Dendritic cell treated with granulocyte-macrophage colony-stimulating factor and Interleukin-4, amounts not matched to agents 40 ng/mL and 50 ng/mL, for 4 days (primary cell): ENCODE measurements around the gene PLEKHF1.
"Not testable (repeated sequence)": the region's sequence is repeated elsewhere in the genome, so short reads cannot be mapped to it uniquely, and the experiment has no call there.

Experiments used
- H3K27ac Mint-ChIP-seq: one replicate; pipeline ENCODE4 v1.8.0; 2022; ENCODE audit warnings: mild to moderate bottlenecking, mixed read lengths
- H3K27me3 Mint-ChIP-seq: one replicate; pipeline ENCODE4 v1.8.0; 2022; ENCODE audit warnings: mild to moderate bottlenecking, mixed read lengths
- H3K36me3 Mint-ChIP-seq: one replicate; pipeline ENCODE4 v1.8.0; 2022; ENCODE audit warnings: low read depth, mixed read lengths
- H3K4me1 Mint-ChIP-seq: one replicate; pipeline ENCODE4 v1.8.0; 2022; ENCODE audit warnings: low read depth, mixed read lengths
- H3K4me3 Mint-ChIP-seq: one replicate; pipeline ENCODE4 v1.8.0; 2022; ENCODE audit warnings: mild to moderate bottlenecking, moderate library complexity, mixed read lengths
- H3K9me3 Mint-ChIP-seq: one replicate; pipeline ENCODE4 v1.8.0; 2022; ENCODE audit warnings: mixed read lengths
- intact Hi-C: fragments of 100-400 bp; cut with micrococcal nuclease; formaldehyde crosslinking; loops from one replicate; pipeline ENCODE4 v1.15.0; 2022

PLEKHF1 gene

GRCh38 chr19:29626832-29627231, 38.4 kb upstream of the PLEKHF1 start:
- not testable (repeated sequence) for H3K27me3 Mint-ChIP-seq, H3K9me3 Mint-ChIP-seq, H3K27ac Mint-ChIP-seq

GRCh38 chr19:29628661-29629385, 36.4 kb upstream of the PLEKHF1 start:
- Mint-ChIP-seq H3K36me3 (no peaks in the 10 kb centered on the region), H3K4me1 (no peaks in the 10 kb centered on the region), H3K4me3 (no peak overlapping the region), H3K27ac (no peak overlapping the region), H3K27me3 (no peaks in the 10 kb centered on the region), H3K9me3 (no peaks in the 10 kb centered on the region)
- intact Hi-C loops, result no loop called here

More at GRCh38 chr19:29626832-29627231, 38.4 kb upstream of the PLEKHF1 start:
- intact Hi-C loops, H3K36me3 Mint-ChIP-seq, H3K4me1 Mint-ChIP-seq, H3K4me3 Mint-ChIP-seq: not testable (repeated sequence)

GRCh38 chr19:29629836-29630534, 35.3 kb upstream of the PLEKHF1 start:
- Mint-ChIP-seq H3K4me3 (no peak overlapping the region), H3K27ac (no peak overlapping the region), H3K27me3 (no peaks in the 10 kb centered on the region), H3K36me3 (no peaks in the 10 kb centered on the region), H3K9me3 (no peaks in the 10 kb centered on the region), H3K4me1 (no peaks in the 10 kb centered on the region)
- intact Hi-C loops, result no loop called here

GRCh38 chr19:29630655-29631054, 34.6 kb upstream of the PLEKHF1 start:
- H3K27ac Mint-ChIP-seq, result no peak overlapping the region
- intact Hi-C loops, result no loop called here
- no peaks in the 10 kb centered on the region for H3K36me3 Mint-ChIP-seq
- H3K9me3 Mint-ChIP-seq, result no peaks in the 10 kb centered on the region
- H3K27me3 Mint-ChIP-seq, result no peaks in the 10 kb centered on the region
- no peak overlapping the region for H3K4me3 Mint-ChIP-seq
- no peaks in the 10 kb centered on the region for H3K4me1 Mint-ChIP-seq

GRCh38 chr19:29631450-29631849, 33.8 kb upstream of the PLEKHF1 start:
- Mint-ChIP-seq H3K27me3 (no peaks in the 10 kb centered on the region), H3K4me3 (no peak overlapping the region), H3K27ac (no peak overlapping the region), H3K4me1 (no peaks in the 10 kb centered on the region), H3K36me3 (no peaks in the 10 kb centered on the region), H3K9me3 (no peaks in the 10 kb centered on the region)
- intact Hi-C loops, result no loop called here

- intact Hi-C loops, result no loop called here
- Mint-ChIP-seq H3K9me3 (no peaks in the 10 kb centered on the region), H3K4me3 (no peak overlapping the region), H3K27ac (no peak overlapping the region), H3K4me1 (no peaks in the 10 kb centered on the region), H3K27me3 (no peaks in the 10 kb centered on the region), H3K36me3 (no peaks in the 10 kb centered on the region)
Observed at GRCh38 chr19:29634002-29634401, 31.3 kb upstream of the PLEKHF1 start.

GRCh38 chr19:29634423-29635130, 30.7 kb upstream of the PLEKHF1 start:
- H3K27me3 Mint-ChIP-seq, result no peaks in the 10 kb centered on the region
- H3K9me3 Mint-ChIP-seq, result no peaks in the 10 kb centered on the region
- H3K4me1 Mint-ChIP-seq, result no peaks in the 10 kb centered on the region

GRCh38 chr19:29635963-29636362, 29.3 kb upstream of the PLEKHF1 start:
- Mint-ChIP-seq H3K9me3 (no peaks in the 10 kb centered on the region), H3K27me3 (no peaks in the 10 kb centered on the region), H3K27ac (no peak overlapping the region), H3K4me3 (no peak overlapping the region), H3K4me1 (no peaks in the 10 kb centered on the region), H3K36me3 (no peaks in the 10 kb centered on the region)
- intact Hi-C loops, result no loop called here

More at GRCh38 chr19:29634423-29635130, 30.7 kb upstream of the PLEKHF1 start:
- Mint-ChIP-seq H3K27ac (no peak overlapping the region), H3K4me3 (no peak overlapping the region), H3K36me3 (no peaks in the 10 kb centered on the region)
- intact Hi-C loops, result no loop called here

GRCh38 chr19:29636553-29637360, 28.5 kb upstream of the PLEKHF1 start:
- no peak overlapping the region for H3K4me3 Mint-ChIP-seq
- no peaks in the 10 kb centered on the region for H3K36me3 Mint-ChIP-seq
- peaks cover 5% of the 10 kb centered on the region for H3K4me1 Mint-ChIP-seq
- no peaks in the 10 kb centered on the region for H3K9me3 Mint-ChIP-seq
- no peaks in the 10 kb centered on the region for H3K27me3 Mint-ChIP-seq
- H3K27ac Mint-ChIP-seq, result no peak overlapping the region
- intact Hi-C loops, result no loop called here

GRCh38 chr19:29639086-29639485, 26.2 kb upstream of the PLEKHF1 start:
- no peaks in the 10 kb centered on the region for H3K36me3 Mint-ChIP-seq
- no peak overlapping the region for H3K27ac Mint-ChIP-seq
- intact Hi-C loops, result no loop called here
- H3K27me3 Mint-ChIP-seq, result no peaks in the 10 kb centered on the region
- H3K4me1 Mint-ChIP-seq, result peaks cover 6% of the 10 kb centered on the region
- H3K9me3 Mint-ChIP-seq, result no peaks in the 10 kb centered on the region
- H3K4me3 Mint-ChIP-seq, result no peak overlapping the region

- intact Hi-C loops, result no loop called here
- Mint-ChIP-seq H3K9me3 (no peaks in the 10 kb centered on the region), H3K36me3 (no peaks in the 10 kb centered on the region), H3K4me1 (peaks cover 13% of the 10 kb centered on the region), H3K4me3 (no peak overlapping the region), H3K27ac (no peak overlapping the region), H3K27me3 (peaks cover 3% of the 10 kb centered on the region)
Observed at GRCh38 chr19:29640231-29640630, 25.0 kb upstream of the PLEKHF1 start.

GRCh38 chr19:29641597-29641996, 23.7 kb upstream of the PLEKHF1 start:
- H3K36me3 Mint-ChIP-seq, result no peaks in the 10 kb centered on the region
- no peaks in the 10 kb centered on the region for H3K9me3 Mint-ChIP-seq
- no peak overlapping the region for H3K27ac Mint-ChIP-seq
- intact Hi-C loops, result no loop called here
- H3K4me3 Mint-ChIP-seq, result no peak overlapping the region
- H3K27me3 Mint-ChIP-seq, result peaks cover 9% of the 10 kb centered on the region
- H3K4me1 Mint-ChIP-seq, result peaks cover 25% of the 10 kb centered on the region

GRCh38 chr19:29643361-29643935, 21.8 kb upstream of the PLEKHF1 start:
- Mint-ChIP-seq H3K4me3 (no peak overlapping the region), H3K9me3 (no peaks in the 10 kb centered on the region), H3K36me3 (no peaks in the 10 kb centered on the region), H3K27me3 (peaks cover 9% of the 10 kb centered on the region), H3K27ac (no peak overlapping the region), H3K4me1 (peaks cover 30% of the 10 kb centered on the region)
- intact Hi-C loops, result no loop called here
